HG02798 (cell line): Measurements from ENCODE around the gene SLC25A47.
A peak's percentile ranks its signal among the peaks of the same experiment; 100 is the strongest.
"Not testable (repeated sequence)": the region's sequence is repeated elsewhere in the genome, so short reads cannot be mapped to it uniquely, and the experiment has no call there.

Source experiments
- ATAC-seq: cut with Tn5 transposase; IDR thresholded peaks from one replicate; pipeline ENCODE4 v1.9.1; 2021; ENCODE audit warnings: mild to moderate bottlenecking; ENCODE audit not compliant: unreplicated experiment, poor library complexity

SLC25A47 gene

DNA sequence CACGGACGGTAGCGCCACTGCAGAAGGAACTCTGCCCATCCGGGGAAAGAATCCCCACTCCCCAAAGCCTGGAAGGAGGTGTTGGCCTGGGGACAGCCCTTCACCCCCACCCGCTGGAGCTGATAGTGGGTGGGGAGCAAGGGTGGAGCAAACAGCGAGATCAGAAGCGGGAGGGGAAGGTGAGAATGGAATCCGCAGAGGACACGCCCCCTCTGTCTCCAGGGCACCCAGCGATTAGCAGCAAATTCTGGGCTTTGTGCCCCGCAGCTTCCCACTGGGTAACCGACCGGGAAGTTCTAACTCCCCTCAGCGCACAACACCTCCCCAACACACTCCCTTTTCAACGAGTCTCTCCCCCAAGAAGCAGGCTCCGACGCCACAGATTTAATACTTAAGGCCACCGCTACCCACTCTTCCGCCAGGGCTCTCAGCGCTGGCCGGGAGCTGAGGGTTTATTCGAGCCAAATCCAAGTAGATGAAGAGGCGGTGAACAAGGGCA, 18.3 kb upstream of the SLC25A47 start:
- no peak for ATAC-seq

DNA sequence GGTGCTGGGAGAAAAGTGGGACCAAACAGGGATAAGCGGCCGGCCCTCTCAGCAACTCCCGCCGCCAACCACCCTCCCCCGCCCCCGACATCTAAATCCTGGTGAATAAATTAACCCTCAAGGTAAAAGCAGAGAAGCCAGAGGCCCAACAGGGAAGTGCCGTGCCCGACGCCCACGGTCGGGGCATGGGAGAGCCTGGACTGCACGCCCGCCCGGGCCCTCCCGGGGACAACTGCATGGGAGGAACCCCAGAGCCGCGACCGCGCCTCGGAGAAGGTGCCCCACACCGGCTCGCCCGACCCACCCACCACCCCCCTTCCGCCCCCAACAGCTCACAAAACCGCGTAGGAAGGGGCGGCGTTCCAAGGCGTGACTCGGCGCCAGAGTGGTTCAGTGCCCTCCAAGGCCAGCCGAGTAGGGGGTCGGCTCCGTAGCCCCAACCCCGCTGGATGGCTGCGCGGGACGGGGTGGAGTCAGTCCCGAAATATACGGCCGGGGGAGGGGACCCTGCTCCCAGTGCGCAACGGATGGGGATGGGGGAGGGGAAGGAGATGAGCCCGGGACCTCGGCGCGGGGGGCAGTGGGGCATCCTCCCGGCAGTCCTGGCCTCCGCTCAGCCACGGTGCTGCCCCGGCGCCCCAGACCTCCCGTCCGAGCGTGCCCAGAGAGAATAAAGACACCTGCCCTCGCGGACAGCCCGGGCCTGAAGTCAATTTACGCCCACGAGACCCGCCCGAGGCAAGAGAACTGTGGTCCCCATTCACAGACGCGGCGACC, 17.6 kb upstream of the SLC25A47 start:
- no peak for ATAC-seq

DNA sequence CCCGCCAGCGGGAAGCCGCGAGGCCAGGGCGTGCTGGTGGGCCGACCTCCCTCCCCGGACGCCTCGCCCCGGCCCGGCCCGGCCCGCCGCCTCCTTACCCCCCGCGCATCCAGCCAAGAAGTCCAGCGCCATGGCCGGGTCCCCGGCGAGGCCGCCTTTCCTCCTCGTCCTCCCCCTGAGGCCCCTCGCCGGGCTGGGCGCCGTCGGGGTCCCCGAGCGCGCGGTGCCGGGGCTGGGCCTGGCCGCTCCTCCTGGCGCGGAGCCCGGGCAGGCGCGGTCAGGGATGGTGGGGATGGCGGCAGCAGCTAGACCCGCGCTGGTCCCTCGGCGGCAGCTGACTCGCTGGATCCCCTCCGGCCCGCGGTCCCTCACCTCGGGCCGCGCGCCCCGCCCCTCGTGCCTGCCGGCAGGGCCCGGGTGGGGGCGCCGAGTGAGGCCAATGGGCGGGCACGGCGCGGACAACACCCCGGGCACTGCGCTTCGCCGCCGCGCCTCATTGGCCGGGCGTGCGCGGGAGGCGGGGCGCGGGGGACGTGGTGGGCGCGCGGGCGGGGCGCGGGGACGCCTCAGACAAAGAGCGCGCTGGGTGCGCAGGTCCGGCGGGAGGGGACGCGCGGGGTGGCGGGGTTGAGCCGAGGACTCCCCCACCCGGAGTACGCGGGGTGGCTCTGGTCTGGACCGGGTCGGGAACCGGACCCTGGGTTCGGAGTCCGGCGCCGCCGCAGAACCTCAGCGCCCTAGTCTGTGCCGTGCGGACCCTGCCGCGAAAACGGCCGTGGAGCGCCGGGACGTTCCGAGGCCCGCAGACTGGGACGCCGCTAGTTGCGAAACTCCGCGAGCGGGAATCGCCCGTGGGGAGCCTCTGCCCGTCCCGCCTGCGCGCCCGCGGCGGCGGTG, 16.8 kb upstream of the SLC25A47 start, which contains the start of gene SLC25A29:
Gene SLC25A29 (minus strand): TSS at position 344 of the 897 bp plus-strand sequence. CDS start 212 bp downstream, at position 132.
- peak; percentile 96 for ATAC-seq

DNA sequence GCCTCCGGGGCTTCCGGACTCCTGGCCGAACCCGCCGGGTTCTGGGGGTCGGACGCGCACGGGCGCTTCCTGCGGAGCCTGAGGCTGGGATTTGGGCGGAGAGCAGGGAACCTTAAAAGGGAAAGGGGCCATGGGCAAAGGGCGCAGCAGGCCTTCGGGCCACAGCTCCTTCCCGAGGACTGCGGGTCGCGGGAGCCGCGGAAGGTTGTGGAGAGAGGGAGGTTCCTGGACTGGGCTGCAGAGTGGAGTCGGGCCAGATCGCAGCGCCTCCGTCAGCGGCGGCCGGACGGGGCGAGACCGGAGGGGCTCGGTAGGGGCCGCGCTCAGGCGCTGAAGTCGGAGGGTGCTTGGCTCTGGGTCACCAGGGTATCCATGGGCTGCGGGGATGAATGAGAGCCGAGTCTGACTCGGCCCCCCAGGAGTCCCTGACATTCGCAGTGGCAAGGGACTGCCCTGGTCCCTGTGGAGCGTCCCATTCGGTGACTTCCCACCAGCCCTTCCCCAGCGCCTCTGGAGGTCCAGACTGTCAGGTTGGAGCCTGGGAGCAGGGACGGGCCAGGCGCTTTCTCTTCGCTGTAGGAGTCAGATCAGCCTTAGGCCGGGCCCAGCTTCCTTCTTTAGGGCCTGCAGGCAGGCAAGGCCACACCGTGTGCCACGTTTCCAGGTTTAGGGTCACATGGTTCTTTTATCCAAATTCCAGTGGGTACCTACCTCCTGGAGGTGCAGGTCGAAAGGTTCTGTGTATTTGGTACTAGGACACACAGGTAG, 16.0 kb upstream of the SLC25A47 start:
- ATAC-seq: no peak

DNA sequence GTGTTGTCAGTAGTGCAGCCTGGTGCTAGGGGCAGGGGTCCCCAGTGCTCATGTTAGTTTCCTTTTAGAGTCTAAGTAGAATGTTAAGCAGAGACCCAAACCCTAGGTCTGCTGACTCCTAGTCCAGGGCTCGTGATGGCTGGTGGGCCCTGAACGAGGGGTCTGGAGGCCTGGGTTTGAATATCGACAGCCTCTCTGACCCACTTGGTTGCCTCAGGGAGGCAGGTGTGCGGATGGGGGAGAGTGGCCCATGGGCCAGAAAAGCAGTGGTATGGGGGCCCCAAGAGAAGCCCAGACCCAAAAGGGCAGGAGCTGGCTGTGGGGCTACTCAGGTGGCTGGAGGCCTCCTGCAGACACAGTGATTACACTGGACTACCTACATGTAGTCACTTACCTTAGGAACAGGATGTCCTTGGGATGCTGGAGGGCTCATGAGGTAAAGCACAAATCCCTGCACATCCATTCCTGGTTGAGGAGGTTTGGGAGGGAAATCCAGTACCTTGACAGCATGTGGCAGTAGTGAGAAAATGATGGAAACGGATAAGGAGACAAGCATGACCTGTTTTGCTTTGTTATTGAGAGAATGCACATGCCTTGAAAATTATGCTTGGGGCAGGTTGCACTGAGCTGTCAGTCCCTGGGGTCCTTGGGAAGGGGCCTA, 15.2 kb upstream of the SLC25A47 start:
- no peak for ATAC-seq

DNA sequence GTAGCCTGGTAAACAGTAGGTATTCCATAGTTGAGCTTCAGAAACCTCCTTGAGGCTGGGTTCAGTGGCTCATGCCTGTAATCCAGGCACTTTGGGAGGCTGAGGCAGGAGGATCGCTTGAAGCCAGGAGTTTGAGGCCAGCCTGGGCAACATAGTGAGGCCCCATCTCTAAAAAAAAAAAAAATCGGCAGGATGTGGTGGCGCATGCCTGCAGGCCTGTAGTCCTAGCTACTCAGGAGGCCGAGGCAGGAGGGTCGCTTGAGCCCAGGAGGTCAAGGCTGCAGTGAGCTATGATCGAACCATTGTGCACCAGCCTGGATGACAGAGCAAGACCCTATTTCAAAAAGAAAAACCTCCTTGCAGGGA, 14.7 kb upstream of the SLC25A47 start:
- ATAC-seq: not testable (repeated sequence)

DNA sequence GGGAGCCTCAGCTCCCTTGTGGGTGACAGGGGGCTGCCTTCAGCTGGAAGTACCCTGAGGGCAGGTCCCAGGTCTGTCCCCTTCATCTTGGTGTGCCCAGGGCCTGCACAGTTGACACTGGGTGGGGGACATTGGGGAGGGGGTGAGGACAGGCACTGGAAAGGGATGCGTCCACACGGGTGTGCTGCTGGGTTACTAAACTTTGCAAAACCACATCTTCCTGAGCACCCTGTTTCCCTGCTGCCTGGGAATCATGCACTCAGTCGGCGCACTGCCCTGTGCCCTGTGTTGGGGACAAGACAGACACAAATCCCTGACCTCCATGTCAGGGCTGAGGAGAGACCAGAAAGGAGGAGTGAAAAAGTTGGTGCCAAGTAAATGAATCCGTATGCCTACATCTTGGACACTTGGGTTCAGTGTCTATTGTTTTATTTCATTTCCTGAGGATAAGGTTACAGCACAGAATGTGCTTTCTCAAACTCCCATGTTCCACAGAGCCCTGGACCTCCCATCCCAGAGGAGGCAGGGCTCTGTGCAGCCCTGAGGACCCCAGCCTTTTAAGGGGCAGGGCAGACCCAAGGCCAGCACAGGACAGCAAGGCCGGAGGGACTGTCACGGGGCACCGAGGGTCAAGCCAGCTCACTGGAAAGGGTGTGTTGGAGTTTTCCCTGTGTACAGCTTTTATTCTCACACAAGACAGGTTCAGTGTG, 14.0 kb upstream of the SLC25A47 start:
- no peak for ATAC-seq

DNA sequence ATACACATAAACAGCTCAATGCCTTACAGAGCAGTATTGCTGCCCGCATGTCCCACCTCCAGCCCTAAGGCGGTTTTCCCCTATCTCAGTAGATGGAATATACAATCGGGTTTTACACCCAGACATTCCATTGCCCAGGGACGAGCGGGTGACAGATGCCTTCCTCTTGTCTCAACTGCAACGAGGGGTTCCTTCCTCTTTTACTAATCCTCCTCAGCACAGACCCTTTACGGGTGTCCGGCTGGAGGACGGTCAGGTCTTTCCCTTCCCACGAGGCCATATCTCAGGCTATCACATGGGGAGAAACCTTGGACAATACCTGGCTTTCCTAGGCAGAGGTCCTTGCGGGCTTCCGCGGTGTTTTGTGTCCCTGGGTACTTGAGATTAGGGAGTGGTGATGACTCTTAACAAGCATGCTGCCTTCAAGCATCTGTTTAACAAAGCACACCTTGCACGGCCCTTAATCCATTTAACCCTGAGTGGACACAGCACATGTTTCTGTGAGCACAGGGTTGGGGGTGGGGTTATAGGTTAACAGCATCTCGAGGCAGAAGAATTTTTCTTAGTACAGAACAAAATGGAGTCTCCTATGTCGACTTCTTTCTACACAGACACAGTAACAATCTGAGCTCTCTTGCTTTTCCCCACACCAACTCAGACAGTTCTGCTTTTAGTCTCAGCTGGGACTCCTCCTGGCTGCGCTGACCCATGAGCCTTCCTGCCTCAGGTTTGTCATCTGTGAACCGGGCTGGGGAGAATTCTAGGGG, 10.8 kb upstream of the SLC25A47 start:
- ATAC-seq: not testable (repeated sequence)

DNA sequence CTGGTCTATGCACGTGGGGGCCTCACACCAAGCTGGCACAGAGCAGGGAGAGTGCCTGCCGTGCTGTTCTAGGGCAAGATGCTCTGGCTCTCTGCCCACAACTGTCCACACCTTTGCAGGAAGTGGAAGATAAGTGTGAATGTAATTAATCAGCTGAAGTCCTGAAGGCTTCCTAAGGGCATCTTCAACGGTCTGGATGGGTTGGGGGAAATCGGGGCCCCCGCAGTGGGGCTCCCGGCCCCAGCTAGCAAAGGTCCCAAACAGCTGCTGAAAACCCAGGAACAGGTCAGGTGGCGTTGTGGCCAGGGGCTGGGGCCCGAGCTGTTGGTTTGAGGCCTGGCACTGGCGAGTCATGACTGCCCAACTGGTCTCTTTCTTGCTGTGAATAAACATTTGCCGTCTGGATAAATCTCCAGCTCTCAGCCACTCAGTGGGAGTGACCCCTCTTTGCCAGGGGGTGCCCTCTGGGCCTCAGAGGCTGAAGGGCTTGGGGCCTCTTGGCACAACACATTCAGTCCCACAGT, 10.2 kb upstream of the SLC25A47 start:
- no peak for ATAC-seq

DNA sequence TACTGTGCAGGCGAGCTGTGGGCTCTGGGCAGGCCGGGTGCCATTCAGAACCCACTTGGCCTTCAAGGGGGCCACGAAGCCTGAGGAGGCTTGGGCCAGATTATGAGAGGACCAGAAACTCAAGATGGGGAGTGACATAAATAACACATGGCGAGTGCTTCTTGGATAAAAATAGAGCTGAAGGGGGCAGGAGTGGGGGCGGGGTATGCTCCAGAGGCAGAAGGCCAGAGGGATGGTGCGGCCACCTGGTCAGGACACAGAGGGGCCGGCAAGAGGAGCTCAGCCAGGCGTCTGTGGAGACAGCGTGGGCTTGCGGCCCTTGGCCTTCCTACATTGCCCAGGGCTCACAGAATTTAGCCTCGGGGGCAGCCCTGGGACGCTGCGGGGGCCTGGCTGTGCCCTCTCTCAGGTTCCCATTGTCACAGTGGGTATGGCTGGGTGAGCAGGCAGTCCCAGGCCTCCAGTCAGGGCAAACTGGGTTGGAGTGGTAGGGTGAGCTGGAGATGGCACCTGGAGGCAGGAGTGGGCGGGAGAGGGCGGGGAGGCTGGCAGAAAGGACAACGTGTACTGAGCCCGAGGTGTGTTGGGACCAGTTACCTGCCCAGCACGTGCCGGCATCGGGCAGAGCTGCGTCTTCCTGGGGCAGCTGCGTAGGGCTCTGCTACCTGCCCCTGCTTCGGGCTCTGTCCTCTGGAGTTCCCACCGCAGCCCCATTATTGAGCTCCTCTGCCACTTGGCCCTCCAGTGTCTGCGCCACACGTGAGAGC, 9.5 kb upstream of the SLC25A47 start:
- no peak for ATAC-seq

DNA sequence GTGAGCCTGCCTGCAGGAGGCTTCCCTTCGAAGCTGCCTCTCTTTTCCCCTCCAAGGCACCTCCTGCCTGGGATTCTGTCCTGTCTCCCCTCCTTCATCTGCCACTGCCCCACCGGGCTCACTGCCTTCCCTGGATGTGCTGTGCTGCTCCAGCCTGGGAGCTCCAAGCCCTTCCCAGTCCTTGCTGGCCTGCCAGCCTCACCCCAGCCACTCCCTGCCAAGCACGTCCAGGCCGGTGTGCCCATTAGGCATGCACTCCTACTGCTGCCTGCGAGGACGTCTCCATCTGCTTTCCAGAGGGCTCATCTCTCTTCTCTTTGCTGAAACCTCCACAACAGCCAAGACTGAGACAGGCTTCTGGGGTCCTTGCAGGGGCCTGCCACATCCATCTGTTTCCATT, 8.4 kb upstream of the SLC25A47 start:
- ATAC-seq: no peak

DNA sequence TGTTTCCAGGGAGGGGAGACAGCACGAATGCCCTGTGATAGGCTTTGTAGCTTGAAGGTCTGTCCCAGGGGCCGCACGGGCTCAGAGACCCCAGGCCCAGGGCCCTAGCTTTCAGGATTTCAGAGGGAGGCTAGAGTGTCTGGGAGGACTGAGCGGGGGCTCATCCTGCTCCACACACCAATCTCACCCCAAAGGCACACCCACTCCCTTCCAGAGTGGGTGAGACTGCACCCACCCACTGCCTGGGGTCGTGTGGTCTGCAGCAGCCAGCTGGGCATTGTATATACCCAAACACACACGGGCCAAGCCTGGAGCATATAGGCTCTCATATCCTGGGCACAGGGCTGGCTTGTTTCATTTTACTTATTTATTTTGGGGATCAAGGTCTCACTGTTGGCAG, 5.8 kb upstream of the SLC25A47 start:
- ATAC-seq: no peak

DNA sequence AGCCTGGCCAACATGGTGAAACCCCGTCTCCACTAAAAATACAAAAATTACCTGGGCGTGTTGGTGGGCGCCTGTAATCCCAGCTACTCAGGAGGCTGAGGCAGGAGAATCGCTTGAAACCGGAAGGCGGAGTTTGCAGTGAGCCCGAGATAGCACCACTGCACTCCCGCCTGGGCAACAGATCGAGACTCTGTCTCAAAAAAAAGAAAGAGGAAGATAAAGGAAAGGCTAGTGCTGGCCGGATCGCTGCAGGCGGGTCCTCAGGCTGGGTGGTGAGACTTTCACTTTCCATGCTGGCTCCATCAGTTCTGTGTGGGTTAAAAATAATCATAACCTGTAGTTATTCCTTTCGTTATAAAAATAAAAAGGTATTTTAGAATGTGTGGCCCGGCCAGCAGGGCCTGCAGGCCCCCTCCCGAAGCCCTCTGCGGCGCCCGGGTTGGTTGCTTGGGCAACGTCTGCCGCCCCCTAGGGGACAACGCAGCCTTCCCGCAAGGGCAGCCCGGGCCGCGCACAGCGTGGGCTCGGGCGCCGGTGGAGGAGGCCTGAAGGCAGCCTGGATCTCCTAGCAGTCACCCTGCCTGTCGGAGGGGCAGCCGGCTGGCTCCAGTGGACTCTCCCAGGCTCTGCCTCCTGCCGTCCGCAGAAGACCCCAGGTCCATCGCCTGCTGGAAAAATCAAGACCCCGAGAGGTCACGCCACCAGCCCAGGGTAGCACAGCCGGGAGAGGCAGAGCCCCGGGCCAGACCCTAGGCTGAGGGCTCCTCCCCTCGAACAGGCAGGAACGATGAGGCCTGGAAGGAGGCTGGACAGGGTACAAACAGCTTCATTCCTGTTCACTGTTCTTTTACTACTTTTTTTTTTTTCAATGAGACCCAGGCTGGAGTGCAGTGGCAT, 5.0 kb upstream of the SLC25A47 start:
- ATAC-seq: peak; percentile 82

DNA sequence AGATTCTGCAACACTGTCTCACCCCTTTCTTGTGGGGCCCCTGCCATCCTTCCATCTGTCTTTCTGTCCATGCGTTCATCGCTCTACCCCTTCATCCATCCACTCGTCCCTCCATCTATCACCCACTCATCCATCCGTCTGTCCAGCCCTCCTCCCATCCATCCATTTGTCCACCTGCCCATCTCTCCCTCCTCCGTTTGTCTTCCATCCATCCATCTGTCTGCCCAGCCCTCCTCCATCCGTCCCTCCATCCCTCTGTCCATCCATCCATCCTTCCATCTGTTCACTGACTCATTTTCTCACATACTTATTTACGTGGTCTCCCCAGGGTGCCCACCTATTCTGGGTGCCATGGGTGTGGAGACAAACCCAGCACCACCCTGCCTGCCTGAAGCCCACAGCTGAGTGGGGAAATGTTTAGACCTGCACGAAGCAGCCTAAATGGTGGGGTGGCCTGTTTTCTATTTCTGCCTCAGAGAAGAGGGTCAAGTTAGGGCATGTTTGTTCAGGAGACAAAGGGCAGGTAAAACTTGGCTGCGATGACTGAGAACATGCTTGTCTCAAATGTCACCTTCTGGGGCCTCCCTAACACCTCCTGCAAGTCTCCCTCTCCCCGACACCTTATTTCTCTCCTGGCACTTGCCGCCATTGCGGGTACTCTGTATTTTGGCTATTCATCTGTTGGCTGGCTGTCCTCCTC, 2.8 kb upstream of the SLC25A47 start:
- ATAC-seq: no peak

DNA sequence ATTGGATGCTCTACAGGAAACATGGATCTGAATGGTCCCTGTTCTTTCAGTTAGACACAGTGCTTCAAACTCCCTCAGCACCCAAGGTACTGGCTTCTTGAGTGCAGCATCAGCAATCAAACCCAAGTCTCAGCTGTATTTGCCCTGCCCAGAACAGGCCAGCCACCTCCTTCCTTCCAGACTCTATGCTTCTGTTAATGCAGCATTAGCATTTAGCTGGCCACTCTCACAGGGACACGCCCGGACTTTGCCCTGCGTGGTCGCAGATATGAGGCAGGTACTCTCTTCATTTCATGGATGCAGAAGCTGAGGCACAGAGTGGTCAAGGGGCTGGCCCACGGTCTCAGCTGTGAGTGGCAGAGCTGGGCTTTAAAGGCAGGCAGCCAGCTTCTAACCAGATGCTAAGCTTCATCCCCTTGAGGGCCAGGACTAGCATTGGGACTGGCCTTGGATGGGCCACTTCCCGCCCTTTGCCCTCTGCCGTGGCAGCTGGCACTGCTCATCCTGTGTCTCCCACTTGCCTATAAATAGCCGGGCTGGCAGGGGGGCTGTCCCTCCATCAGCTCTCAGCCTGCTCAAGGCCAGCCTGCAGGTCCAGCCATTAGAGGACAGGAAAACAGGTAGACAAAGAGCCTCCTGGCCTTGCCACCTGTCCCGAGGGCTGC, 1.5 kb upstream of the SLC25A47 start:
- ATAC-seq: no peak
